GM21390 (cell line): ENCODE results near the gene ELMOD1.
A peak's percentile ranks its signal among the peaks of the same experiment; 100 is the strongest.
"Not testable (repeated sequence)": the region's sequence is repeated elsewhere in the genome, so short reads cannot be mapped to it uniquely, and the experiment has no call there.

Experiments used
- ATAC-seq: cut with Tn5 transposase; IDR thresholded peaks from one replicate; pipeline ENCODE4 v1.9.1; 2021; ENCODE audit not compliant: unreplicated experiment

The ELMOD1 gene

GRCh38 chr11:107590460-107591377, at the start of gene ELMOD1:
ELMOD1 (plus strand) TSS chr11:107591147; CDS start chr11:107618190, 27,043 bp downstream.
- no peak for ATAC-seq

DNA sequence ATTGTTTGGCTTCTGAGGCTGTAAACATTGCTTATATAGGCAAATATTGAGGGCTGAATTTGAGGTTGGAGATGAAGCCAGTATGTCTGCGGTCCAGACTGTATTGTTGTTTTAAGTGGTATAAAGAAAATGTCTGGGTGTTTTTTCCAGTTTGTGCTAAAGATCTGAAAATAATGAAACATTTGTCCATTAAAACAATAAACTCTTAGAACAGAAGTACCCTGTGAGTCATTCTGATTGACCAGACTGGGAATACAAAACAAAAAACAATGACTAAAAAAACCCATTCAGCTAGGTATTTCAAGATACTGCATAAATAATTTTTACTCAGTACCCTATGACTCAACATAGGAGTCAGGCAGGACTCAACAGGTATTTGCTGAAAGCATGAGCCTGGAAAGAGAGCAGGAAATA, 45.8 kb upstream of the ELMOD1 start:
- ATAC-seq = no peak

- ATAC-seq = no peak
Observed at GRCh38 chr11:107547961-107548360, 43.0 kb upstream of the ELMOD1 start.

- peak; percentile 74 for ATAC-seq
Observed at GRCh38 chr11:107549253-107549953, 41.5 kb upstream of the ELMOD1 start.

- ATAC-seq = no peak
Observed at GRCh38 chr11:107549954-107550285, 41.0 kb upstream of the ELMOD1 start.

DNA sequence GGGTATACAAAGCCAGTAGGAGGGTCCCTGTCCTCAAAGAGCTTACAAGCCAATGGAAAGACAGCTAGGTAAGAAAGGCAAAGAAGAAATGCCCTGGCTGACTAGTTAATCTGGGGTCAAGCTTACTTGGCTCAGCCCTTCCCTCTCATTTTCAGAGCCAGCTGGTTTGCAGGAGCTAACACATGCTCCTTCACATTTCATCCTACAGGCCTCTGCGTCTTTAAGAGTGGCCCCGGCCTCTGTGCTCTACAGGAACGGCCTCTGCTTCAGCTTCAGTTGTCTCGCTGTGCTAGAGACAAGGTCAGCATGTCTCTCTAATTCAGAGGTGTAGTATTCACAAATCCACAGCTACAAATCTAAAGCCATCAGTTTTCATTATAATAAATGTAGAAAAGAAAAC, 40.6 kb upstream of the ELMOD1 start:
- no peak for ATAC-seq

DNA sequence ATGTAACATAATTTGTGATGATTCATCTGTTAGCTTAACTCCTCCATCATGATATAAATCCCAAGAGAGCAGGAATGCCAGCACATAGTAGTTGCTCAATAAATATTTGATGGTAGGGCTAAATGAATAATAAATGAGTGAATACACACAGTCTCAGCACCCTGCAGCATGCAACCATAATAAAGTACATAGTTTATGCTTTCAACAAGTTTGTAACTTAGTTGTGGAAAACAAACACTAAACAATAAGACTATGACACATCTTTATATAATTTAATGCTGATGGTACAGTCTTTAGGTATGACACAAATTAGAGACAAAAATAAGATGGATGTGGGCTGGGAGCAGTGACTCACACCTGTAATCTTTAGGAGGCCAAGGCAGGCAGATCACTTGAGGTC, 29.3 kb upstream of the ELMOD1 start:
- no peak for ATAC-seq

GRCh38 chr11:107562647-107563208, 28.2 kb upstream of the ELMOD1 start:
- no peak for ATAC-seq

- ATAC-seq = peak; percentile 32
Observed at GRCh38 chr11:107563702-107564101, 27.2 kb upstream of the ELMOD1 start.

GRCh38 chr11:107564877-107565218, 26.1 kb upstream of the ELMOD1 start:
- peak; percentile 2 for ATAC-seq

GRCh38 chr11:107565219-107565937, 25.6 kb upstream of the ELMOD1 start, which contains the start of gene ALKBH8:
ALKBH8 (minus strand) TSS chr11:107565735; CDS start chr11:107560893, 4,842 bp downstream.
- peak; percentile 77 for ATAC-seq

GRCh38 chr11:107565955-107566501, 24.9 kb upstream of the ELMOD1 start:
- ATAC-seq = not testable (repeated sequence)

DNA sequence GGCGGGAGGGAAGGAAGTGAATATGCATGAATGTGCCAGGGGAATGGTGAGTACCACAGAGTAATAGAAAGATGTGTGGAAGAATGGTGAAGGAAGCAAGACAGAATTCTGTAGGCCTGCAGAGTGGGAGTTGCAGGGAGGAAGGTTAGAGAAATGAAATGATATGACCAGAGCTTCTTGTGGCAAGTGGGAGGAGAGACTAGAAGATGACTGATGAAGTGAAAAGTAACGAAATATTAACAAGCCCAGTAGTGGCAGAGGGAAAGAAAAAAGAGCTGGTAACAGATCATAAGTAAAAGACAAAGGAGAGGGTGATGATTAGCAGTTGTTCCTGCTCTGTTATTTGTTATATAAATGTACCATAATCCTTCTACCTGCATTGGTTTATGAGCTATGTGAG, 24.4 kb upstream of the ELMOD1 start:
- ATAC-seq = no peak

DNA sequence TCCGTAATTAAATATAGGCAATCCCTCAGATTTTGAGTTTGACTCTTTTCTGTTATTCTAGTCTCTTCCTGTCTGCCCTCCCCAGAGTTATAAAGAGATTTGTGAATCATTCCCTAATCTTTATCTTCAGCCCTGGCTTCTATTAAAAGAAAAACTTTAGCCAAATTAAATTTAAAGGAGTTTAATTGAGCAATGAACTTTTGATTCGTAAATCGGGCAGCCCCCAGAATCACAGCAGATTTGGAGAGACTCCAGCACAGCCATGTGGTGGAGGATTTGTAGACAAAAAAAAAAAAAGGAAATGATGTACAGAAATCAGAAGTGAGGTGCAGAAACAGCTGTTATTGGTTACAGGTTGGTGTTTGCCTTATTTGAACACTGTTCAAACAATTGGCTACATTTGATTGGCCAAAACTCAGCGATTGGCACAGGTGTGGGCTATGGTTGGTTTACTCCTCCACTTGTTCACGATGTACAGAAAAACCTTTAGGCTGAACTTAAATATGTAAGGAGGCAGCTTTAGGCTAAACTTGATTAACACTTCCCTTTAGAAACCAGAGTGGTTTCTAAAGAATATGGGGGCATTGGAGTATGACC, 23.1 kb upstream of the ELMOD1 start:
- peak; percentile 33 for ATAC-seq

GRCh38 chr11:107570015-107570414, 20.9 kb upstream of the ELMOD1 start:
- no peak for ATAC-seq

GRCh38 chr11:107573438-107573837, 17.5 kb upstream of the ELMOD1 start:
- no peak for ATAC-seq

DNA sequence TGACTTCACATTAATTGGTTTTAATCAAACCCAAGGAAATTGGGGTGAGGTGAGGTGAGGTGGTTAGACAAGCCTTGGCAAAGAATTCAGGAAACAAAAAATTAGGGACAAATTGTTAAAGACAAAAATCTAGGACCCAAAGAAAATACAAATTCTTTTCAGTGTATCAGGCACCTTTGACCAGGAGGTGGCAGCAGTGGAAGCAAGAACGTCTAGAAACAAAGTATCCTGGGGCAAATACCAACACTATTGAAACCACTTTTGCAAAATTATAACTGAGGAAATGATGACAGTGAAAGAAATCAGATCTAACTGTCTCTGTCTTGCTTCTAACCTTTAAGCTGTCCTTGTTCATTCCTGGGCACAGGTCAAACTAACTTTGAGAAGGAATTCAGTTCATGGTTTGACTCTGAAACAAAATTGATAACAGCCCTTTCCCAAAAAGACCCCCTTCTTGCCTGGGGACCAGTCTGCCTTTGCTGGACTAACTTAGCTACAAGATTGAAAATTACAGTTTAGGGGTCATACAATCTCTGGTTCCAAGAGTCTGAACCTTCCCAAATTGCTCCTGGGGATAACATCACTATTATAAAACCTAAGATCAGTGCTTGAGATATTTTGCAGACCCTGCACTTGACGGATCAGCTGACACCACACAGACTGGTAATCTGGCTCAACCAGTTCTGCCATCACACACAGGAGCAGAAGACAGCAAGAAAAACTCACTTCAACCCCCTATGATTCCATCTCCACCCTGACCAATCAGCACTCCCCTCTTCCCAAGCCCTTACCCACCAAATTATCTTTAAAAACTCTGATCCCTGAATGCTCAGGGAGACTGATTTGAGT, 14.2 kb upstream of the ELMOD1 start:
- ATAC-seq = not testable (repeated sequence)

- ATAC-seq = no peak
Observed at GRCh38 chr11:107577346-107577711, 13.6 kb upstream of the ELMOD1 start.

DNA sequence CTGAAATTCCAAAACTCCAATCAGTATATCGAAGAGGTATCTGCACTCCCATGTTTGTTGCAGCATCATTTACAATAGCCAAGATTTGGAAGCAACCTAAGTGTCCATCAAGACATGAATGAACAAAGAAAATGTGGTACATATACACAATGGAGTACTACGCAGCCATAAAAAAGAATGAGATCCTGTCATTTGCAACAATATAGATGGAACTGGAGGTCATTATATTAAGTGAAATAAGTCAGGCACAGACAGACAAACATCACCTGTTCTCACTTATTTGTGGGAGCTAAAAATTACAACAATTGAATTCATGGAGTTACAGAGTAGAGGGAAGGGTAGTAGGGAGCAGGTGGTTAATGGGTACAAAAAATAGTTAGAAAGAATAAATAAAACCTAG, 11.8 kb upstream of the ELMOD1 start:
- not testable (repeated sequence) for ATAC-seq

DNA sequence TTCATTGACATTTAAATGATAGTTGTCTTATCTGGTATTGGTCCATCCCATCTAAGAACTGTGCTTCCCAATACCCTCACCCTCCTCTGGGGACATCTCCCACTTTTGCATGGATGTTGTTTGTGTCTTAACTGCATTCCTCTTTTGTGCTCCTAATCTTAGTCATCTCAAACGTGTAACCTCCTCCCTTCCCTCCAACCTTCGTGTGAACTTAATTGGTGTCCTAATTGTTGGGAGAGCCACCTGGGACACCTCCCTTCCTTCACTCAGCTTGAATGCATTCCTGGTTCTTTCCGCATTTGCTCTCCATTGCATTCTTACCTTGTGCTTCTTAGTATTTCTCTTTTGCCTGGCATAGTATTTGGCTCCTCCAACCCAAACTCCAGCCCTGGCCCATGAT, 9.8 kb upstream of the ELMOD1 start:
- ATAC-seq = no peak
